Upper lobe of left lung (tissue), 6 donors: ENCODE measurements around the gene GPA33. TPM values are rescaled to one million over a fixed set of nuclear protein-coding genes. Genes with fewer than 3 reads are reported as not detected.

Source experiments
- ATAC-seq, 2 donors: fragments of 200-7000 bp; cut with Tn5 transposase; one replicate each; pipeline ENCODE4 v1.9.1; 2022; ENCODE audit warnings: mild to moderate bottlenecking in 2 of 2, moderate library complexity in 2 of 2; ENCODE audit not compliant: low FRiP score in 2 of 2
- DNase-seq, 2 donors: peaks; one replicate each; pipeline ENCODE4 v3.0.0-alpha.2; 2019 to 2020
- H3K27ac ChIP-seq, 4 donors: fragments of 200-600 bp; sonication (generic); one replicate each; pipeline ENCODE4 v1.5.1; 2016 to 2019
- H3K27me3 ChIP-seq, 4 donors: fragments of 200-600 bp; sonication (generic); one replicate each; pipeline ENCODE4 v1.5.1; 2017 to 2019
- H3K36me3 ChIP-seq, 4 donors: fragments of 200-600 bp; sonication (generic); one replicate each; pipeline ENCODE4 v1.5.1; 2016 to 2019
- H3K4me1 ChIP-seq, 4 donors: fragments of 200-600 bp; sonication (generic); one replicate each; pipeline ENCODE4 v1.5.1; 2018 to 2019
- H3K4me3 ChIP-seq, 4 donors: fragments of 200-600 bp; sonication (generic); one replicate each; pipeline ENCODE4 v1.5.1; 2017 to 2019; ENCODE audit warnings: mild to moderate bottlenecking in 2 of 4, moderate library complexity in 1 of 4
- H3K9me3 ChIP-seq, 4 donors: fragments of 200-600 bp; sonication (generic); one replicate each; pipeline ENCODE4 v1.5.1; 2018 to 2019
- CTCF ChIP-seq, 6 experiments: fragments of 450-650 bp in 4 of 6; fragments of 200-600 bp in 2 of 6; sonication (generic) in 2 of 6; IDR thresholded peaks; one replicate each; pipeline ENCODE4 v1.5.1; 2016 to 2019; ENCODE audit warnings: antibody characterized with exemption in 6 of 6
- EP300 ChIP-seq, 4 donors: sonication (generic); formaldehyde crosslinking; IDR thresholded peaks; one replicate each; pipeline ENCODE4 v1.5.1; 2017; ENCODE audit warnings: antibody characterized with exemption in 4 of 4, control low read depth in 2 of 4
- POLR2A ChIP-seq, 4 donors: fragments of 450-650 bp; IDR thresholded peaks; one replicate each; pipeline ENCODE4 v1.5.1; 2016 to 2017; ENCODE audit warnings: antibody characterized with exemption in 4 of 4, mild to moderate bottlenecking in 2 of 4
- POLR2AphosphoS5 ChIP-seq, 2 donors: sonication (generic); formaldehyde crosslinking; IDR thresholded peaks; one replicate each; pipeline ENCODE4 v1.5.1; 2017; ENCODE audit warnings: antibody characterized with exemption in 2 of 2
- WGBS, 2 donors: methylation state at CpG; one replicate each; pipeline ENCODE4 v1.1.5; 2017 to 2018; 5-methylcytosine and 5-hydroxymethylcytosine counted together
- total RNA-seq, 6 donors: library from RNA; depleted of rRNA in 4 of 6; stranded (reverse); fragments of >200 nt in 4 of 6; gene quantifications; one replicate each; pipeline versions ENCODE4 v1.1.0 to v1.2.1, GENCODE V29; 2016 to 2021
- donor health status: DM: no; HTN: no; CAD: no; lungs with moderate emphysema.
- donor health status: DM: no; HTN: yes; CAD: no; lungs with severe emphysema.

The GPA33 gene
- total RNA-seq, 6 donors from 2014 or later, result 0.89 to 18.4 (median 3.8) TPM

- no peaks in the 10 kb centered on the region for H3K36me3 ChIP-seq
- no peak for DNase-seq
- ATAC-seq, result no peak
- H3K9me3 ChIP-seq, result no peaks in the 10 kb centered on the region
- H3K27me3 ChIP-seq, result no peaks in the 10 kb centered on the region
- no peak overlapping the region for H3K4me3 ChIP-seq
- H3K4me1 ChIP-seq, result no peaks in the 10 kb centered on the region
- 47 to 50% methylated on average over 2 of the region's 2 CpGs for WGBS, 2 donors
- no peak for TF ChIP-seq POLR2A (IDR thresholded peaks at IDR 0.05)
- TF ChIP-seq EP300 (IDR thresholded peaks at IDR 0.05), result no peak
- TF ChIP-seq POLR2AphosphoS5 (IDR thresholded peaks at IDR 0.05), result no peak
- no peak for TF ChIP-seq CTCF (IDR thresholded peaks at IDR 0.05)
- no peak overlapping the region for H3K27ac ChIP-seq
Observed at GRCh38 chr1:167136191-167136614, 46.0 kb upstream of the GPA33 start.

DNA sequence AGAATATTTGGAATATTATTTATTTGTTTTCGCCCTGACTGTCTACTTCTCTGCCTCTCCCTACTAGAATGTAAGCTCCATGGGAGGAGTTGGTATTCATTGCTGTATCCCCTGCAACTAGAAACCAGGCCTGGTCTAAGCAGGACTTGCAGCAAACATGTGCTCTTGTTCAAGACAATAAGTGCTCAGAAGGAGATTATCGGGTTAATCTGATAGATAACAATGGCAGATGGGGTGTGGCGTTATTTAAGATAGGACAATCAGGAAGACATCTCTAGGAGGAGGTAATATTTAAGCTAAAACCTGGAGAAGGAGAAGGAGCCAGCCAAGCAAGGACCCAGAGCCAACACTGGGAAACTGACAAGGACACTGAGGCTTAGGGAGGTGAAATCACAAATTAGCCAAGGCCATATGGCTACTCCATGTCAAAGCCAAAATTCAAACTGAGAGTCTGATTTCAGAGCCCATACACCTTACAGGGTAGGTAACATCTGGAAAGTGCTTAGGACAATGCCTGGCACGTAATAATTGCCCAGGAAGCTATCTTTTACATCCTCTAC is 45.2 kb upstream of the GPA33 start:
- Histone ChIP-seq H3K27ac (no peak overlapping the region), H3K4me3 (no peak overlapping the region), H3K9me3 (no peaks in the 10 kb centered on the region), H3K27me3 (no peaks in the 10 kb centered on the region), H3K4me1 (no peaks in the 10 kb centered on the region), H3K36me3 (no peaks in the 10 kb centered on the region)
- DNase-seq (no peak), ATAC-seq (no peak)
- TF ChIP-seq POLR2AphosphoS5 (IDR thresholded peaks at IDR 0.05) (no peak), EP300 (IDR thresholded peaks at IDR 0.05) (no peak), CTCF (IDR thresholded peaks at IDR 0.05) (no peak), POLR2A (IDR thresholded peaks at IDR 0.05) (no peak)
- WGBS, 2 donors, result 76 to 86% methylated on average over 4 of the region's 4 CpGs

DNA sequence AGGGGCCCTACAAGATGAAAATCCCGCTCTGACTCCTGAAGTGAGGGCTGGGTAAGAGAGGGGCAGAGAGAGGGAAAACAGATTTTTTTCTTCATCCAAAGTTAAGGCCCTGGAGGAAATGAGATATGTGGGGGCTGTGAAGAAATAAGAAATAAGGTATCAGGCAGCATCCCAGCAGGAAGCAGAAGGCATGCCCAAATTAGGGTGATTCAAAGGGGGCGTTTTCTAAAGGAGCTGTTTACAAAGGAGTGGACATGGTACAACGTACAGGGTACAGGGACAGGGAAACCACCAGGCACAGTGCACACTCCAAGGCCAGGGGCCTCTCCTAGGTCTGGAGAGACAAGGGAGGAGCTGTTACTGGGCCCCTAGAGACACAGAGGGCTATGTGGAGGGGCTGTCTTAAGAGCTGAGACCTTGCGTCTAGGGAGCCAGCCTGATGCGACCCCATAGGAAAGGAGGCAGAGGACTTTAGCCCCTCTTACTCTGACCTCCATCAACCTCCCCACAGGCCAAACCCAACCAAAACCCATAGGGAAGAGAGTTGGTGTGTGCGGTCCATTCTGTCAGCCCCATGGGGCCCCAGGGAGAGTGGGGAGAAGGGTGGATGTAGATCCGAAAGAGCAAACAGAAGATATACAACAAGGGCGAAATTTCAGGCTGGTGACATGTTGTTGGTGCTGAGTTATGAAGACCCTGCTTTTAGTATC is 42.3 kb upstream of the GPA33 start:
- no peak for TF ChIP-seq EP300 (IDR thresholded peaks at IDR 0.05)
- TF ChIP-seq POLR2A (IDR thresholded peaks at IDR 0.05), result no peak
- no peak for TF ChIP-seq CTCF (IDR thresholded peaks at IDR 0.05)
- TF ChIP-seq POLR2AphosphoS5 (IDR thresholded peaks at IDR 0.05), result no peak
- H3K4me1 ChIP-seq, result no peaks in the 10 kb centered on the region
- H3K36me3 ChIP-seq, result no peaks in the 10 kb centered on the region
- no peaks in the 10 kb centered on the region for H3K9me3 ChIP-seq
- no peak overlapping the region for H3K27ac ChIP-seq
- no peak for DNase-seq
- H3K27me3 ChIP-seq, result no peaks in the 10 kb centered on the region
- H3K4me3 ChIP-seq, result no peak overlapping the region
- 78 to 79% methylated on average over 8 of the region's 8 CpGs for WGBS, 2 donors
- ATAC-seq, result peak in 1 of 2 donors; percentile 27

GRCh38 chr1:167130829-167131510 is 40.8 kb upstream of the GPA33 start:
- Histone ChIP-seq H3K27me3 (no peaks in the 10 kb centered on the region), H3K4me1 (no peaks in the 10 kb centered on the region), H3K9me3 (no peaks in the 10 kb centered on the region), H3K27ac (no peak overlapping the region), H3K36me3 (no peaks in the 10 kb centered on the region), H3K4me3 (no peak overlapping the region)
- no peak for ATAC-seq
- WGBS, 2 donors, result 54 to 65% methylated on average over 4 of the region's 4 CpGs
- no peak for DNase-seq
- TF ChIP-seq POLR2A (IDR thresholded peaks at IDR 0.05) (no peak), CTCF (IDR thresholded peaks at IDR 0.05) (no peak), POLR2AphosphoS5 (IDR thresholded peaks at IDR 0.05) (no peak), EP300 (IDR thresholded peaks at IDR 0.05) (no peak)
